ENCODE data around the gene ITGA3.

GRCh38 chr17:50015146-50015545, 40.8 kb upstream of the ITGA3 start:
- no peak for TF ChIP-seq EZH2 (IDR thresholded peaks at IDR 0.05; ENCODE audit: borderline replicate concordance, low read depth, low read length, severe bottlenecking)
- no peak for TF ChIP-seq CTCF (IDR thresholded peaks at IDR 0.05; ENCODE audit: borderline replicate concordance, extremely low read depth, low read length, poor library complexity, severe bottlenecking)

Measured in DND-41 (cell line).